Heart left ventricle (tissue), 16 donors: ENCODE data around the gene HIBADH. TPM values are rescaled to one million over a fixed set of nuclear protein-coding genes. Genes with fewer than 3 reads are reported as not detected.

Experiments used
- ATAC-seq, 4 donors: fragments of 200-7000 bp; cut with Tn5 transposase; one replicate each; pipeline ENCODE4 v1.9.1; 2020 to 2022; ENCODE audit warnings: moderate library complexity in 4 of 4, mild to moderate bottlenecking in 3 of 4, moderate number of reproducible peaks in 1 of 4
- DNase-seq, 5 donors: peaks; one replicate each; pipeline ENCODE4 v3.0.0-alpha.2; 2020
- H3K27ac ChIP-seq, 12 donors: fragments of 200-600 bp; sonication (generic) in 4 of 12; one replicate each; pipeline versions ENCODE4 v1.5.0 to v1.8.0; 2016 to 2022; ENCODE audit warnings: mild to moderate bottlenecking in 2 of 12
- H3K27me3 ChIP-seq, 9 donors: fragments of 200-600 bp; sonication (generic) in 2 of 9; one replicate each; pipeline versions ENCODE4 v1.5.1 to v1.8.0; 2016 to 2022; ENCODE audit warnings: mild to moderate bottlenecking in 3 of 9
- H3K36me3 ChIP-seq, 9 donors: fragments of 200-600 bp; sonication (generic) in 2 of 9; one replicate each; pipeline versions ENCODE4 v1.5.0 to v1.8.0; 2018 to 2022; ENCODE audit warnings: mild to moderate bottlenecking in 2 of 9
- H3K4me1 ChIP-seq, 12 donors: fragments of 200-600 bp; sonication (generic) in 4 of 12; one replicate each; pipeline versions ENCODE4 v1.5.0 to v1.8.0; 2016 to 2022; ENCODE audit warnings: mild to moderate bottlenecking in 3 of 12
- H3K4me3 ChIP-seq, 12 donors: fragments of 200-600 bp; sonication (generic) in 4 of 12; one replicate each; pipeline versions ENCODE4 v1.5.0 to v1.8.0; 2017 to 2022; ENCODE audit warnings: mild to moderate bottlenecking in 9 of 12, moderate library complexity in 4 of 12
- H3K9me3 ChIP-seq, 12 donors: fragments of 200-600 bp; sonication (generic) in 4 of 12; one replicate each; pipeline versions ENCODE4 v1.5.0 to v1.8.0; 2016 to 2022; ENCODE audit warnings: mild to moderate bottlenecking in 1 of 12
- POLR2A ChIP-seq, 2 donors: fragments of 450-650 bp; IDR thresholded peaks; one replicate each; pipeline ENCODE4 v1.6.1; 2017; ENCODE audit warnings: antibody characterized with exemption in 2 of 2, mild to moderate bottlenecking in 2 of 2, moderate library complexity in 2 of 2
- WGBS, 4 donors: extraction: QIAGEN DNeasy Blood & Tissue Kit in 2 of 4; methylation state at CpG; one replicate each; pipeline versions ENCODE4 v1.1.5 to v1.1.7; 2013 to 2018; 5-methylcytosine and 5-hydroxymethylcytosine counted together
- intact Hi-C, 10 donors: fragments of 100-400 bp; cut with DNase I; formaldehyde crosslinking; loops; one replicate each; pipeline versions ENCODE4 v1.11.1 to v1.14.2; 2022
- polyA plus RNA-seq, 2 donors: library from polyadenylated mRNA; stranded (reverse); fragments of 200-250 nt; gene quantifications; one replicate each; pipeline ENCODE4 v1.2.3, GENCODE V29; 2013
- total RNA-seq, 9 donors: library from RNA; depleted of rRNA in 2 of 9; stranded (reverse); fragments of >200 nt in 2 of 9; fragmentation: NEBNext Ultra II Directional in 3 of 9; extraction: Animal tissue kit (Norgen Biotek cat#: 25700) in 3 of 9; gene quantifications; one replicate each; pipeline versions ENCODE4 v1.1.0 to v1.2.4, GENCODE V29; 2016 to 2023
- TF ChIP-seq, protein P1 (sequence below), 12 donors: fragments of 200-600 bp; sonication (generic) in 4 of 12; IDR thresholded peaks; one replicate each; pipeline versions ENCODE4 v1.5.0 to v1.8.0; 2018 to 2022; ENCODE audit warnings: antibody characterized with exemption in 12 of 12, mild to moderate bottlenecking in 5 of 12
- donor health status: ischemic (EF 13 %, LVEDD 7.1; RV severe dilation, severe dysfunction).
- donor health status: healthy with polysubstance abuse.
- donor health status: DM: no; HTN: yes; CAD: no.
- donor health status: DM: no; HTN: no; CAD: no.
- donor health status: ischemic (EF 25% LVEDD 6.9; RV normal size, moderate dysfunction).
- donor health status: ischemic (EF 25% LVEDD 5.7; RV mildly dilated, moderate dysfunction).
- donor health status: healthy.
- donor health status: DM: yes; HTN: yes; CAD: no.
- donor health status: ischemic (EF 35%, LVEDD 5.7; RV mildly dilated, moderate dysfunction).
- donor health status: nonischemic (EF 11% LVEDD 7.7; RV severe dilation, severe dysfunction).
- donor health status: DM: yes; HTN: yes; CAD: no.
- donor health status: PGD.
- donor health status: ischemic (EF 29% LVEDD 5.4; RV normal size, mild dysfunction).
- donor health status: nonischemic (EF 23%, LVEDD 6.1; RV moderate dilation, normal function).

HIBADH gene
- total and polyA plus RNA-seq, 11 donors = 34.4 to 107 (median 69.3) TPM

DNA sequence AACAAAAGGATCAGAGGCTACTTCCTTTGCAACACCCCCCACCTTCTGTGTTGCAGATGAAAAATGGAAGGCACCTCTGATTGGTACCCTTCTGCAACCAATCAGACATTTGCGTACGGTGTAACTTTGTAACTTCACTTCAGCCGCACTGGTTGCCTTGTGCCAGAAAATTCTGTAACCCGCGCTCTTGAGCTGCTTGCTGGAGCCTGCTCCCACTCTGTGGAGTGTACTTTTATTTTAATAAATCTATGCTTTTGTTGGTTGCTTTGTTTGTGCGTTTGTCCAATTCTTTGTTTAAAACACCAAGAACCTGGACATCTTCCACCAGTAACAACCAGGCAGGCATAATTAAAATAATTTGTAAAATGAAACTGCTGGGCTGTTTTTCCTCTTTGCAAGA, 45.8 kb upstream of the HIBADH start:
- H3K27ac ChIP-seq = no peak overlapping the region
- TF ChIP-seq, protein P1, sequence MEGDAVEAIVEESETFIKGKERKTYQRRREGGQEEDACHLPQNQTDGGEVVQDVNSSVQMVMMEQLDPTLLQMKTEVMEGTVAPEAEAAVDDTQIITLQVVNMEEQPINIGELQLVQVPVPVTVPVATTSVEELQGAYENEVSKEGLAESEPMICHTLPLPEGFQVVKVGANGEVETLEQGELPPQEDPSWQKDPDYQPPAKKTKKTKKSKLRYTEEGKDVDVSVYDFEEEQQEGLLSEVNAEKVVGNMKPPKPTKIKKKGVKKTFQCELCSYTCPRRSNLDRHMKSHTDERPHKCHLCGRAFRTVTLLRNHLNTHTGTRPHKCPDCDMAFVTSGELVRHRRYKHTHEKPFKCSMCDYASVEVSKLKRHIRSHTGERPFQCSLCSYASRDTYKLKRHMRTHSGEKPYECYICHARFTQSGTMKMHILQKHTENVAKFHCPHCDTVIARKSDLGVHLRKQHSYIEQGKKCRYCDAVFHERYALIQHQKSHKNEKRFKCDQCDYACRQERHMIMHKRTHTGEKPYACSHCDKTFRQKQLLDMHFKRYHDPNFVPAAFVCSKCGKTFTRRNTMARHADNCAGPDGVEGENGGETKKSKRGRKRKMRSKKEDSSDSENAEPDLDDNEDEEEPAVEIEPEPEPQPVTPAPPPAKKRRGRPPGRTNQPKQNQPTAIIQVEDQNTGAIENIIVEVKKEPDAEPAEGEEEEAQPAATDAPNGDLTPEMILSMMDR (IDR thresholded peaks at IDR 0.05) = no peak
- no peak for TF ChIP-seq POLR2A (IDR thresholded peaks at IDR 0.05)
- H3K4me1 ChIP-seq = peaks cover 0 to 10% (median 0%) of the 10 kb centered on the region in 12 donors
- no peaks in the 10 kb centered on the region for H3K9me3 ChIP-seq
- intact Hi-C loops = no loop called here
- ATAC-seq = no peak
- WGBS, 4 donors = 94 to 98% (median 97%) methylated on average over 6 of the region's 6 CpGs
- H3K36me3 ChIP-seq = no peaks in the 10 kb centered on the region
- DNase-seq = no peak
- no peak overlapping the region for H3K4me3 ChIP-seq
- H3K27me3 ChIP-seq = no peaks in the 10 kb centered on the region

DNA sequence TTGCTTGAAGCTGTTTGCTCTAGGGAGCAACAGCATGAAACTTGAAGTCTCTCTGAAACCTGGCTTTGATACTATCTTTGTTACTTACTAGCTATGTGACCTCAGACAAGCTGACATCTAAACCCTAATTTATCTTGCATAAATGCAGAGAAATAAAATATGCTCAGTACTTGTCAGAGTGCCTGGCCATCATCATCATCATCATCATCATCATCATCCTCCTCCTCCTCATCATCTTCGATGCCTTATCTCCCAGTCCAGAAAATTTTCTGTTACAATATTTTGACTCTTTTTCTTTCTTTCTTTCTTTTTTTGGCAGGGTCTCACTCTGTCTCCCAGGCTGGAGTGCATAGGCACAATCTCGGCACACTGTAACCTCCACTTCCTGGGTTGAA, 42.5 kb upstream of the HIBADH start:
- peak in 1 of 4 donors; percentile 18 for ATAC-seq
- peak overlapping the region in 4 of 12 donors; percentile 7 to 41 (median 32) for H3K27ac ChIP-seq

DNA sequence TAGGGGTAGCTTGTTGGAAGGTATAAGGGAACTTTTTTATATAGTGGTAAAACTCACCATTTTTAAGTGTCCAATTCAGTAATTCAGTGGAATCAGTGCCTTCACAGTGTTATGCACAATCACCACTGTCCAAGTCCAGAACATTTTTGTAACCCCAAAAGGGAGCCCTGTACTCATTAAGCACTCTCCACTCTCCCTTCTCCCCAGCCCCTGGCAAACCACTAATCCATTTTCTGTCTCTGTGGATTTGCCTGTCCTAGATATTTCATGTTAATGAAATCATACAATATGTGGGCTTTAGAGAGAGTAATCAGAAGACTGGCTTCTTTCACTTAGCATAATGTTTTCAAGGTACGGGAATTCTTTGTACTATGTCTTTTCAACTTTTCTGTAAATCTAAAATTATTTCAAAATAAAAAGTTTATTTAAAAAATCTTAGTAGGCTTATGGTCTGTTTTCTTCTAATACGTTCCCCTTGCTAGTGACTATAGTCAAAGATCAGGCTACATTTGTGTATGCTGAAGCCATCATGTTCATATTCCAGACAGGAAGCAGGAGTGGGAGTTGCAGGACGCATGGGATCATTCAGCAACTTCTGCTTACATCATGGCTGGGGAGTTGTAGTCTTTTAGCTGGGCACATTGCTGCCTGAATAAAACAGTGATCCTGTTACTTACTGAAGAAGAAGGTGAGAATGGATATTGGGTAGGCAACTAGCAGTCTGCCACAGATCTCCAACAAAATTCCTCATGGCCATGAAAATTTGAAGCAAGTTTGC, 41.9 kb upstream of the HIBADH start:
- ATAC-seq (peak in 2 of 4 donors; percentile 62 to 93), DNase-seq (peak in 1 of 5 donors; percentile 10)
- WGBS, 4 donors = 60 to 62% (median 61%) methylated on average over 3 of the region's 3 CpGs
- intact Hi-C loops = no loop called here
- H3K4me3 ChIP-seq = no peak overlapping the region
- no peaks in the 10 kb centered on the region for H3K36me3 ChIP-seq
- no peaks in the 10 kb centered on the region for H3K27me3 ChIP-seq
- peaks cover 0 to 6% (median 0%) of the 10 kb centered on the region in 12 donors for H3K4me1 ChIP-seq
- peak overlapping the region in 5 of 12 donors; percentile 7 to 41 (median 38) for H3K27ac ChIP-seq
- TF ChIP-seq, protein P1 (IDR thresholded peaks at IDR 0.05) = no peak
- no peak for TF ChIP-seq POLR2A (IDR thresholded peaks at IDR 0.05)
- no peaks in the 10 kb centered on the region for H3K9me3 ChIP-seq

More for the DNA sequence above, 42.5 kb upstream of the HIBADH start:
- intact Hi-C loops = no loop called here
- TF ChIP-seq, protein P1 (IDR thresholded peaks at IDR 0.05) = no peak
- no peak for TF ChIP-seq POLR2A (IDR thresholded peaks at IDR 0.05)
- Histone ChIP-seq H3K9me3 (no peaks in the 10 kb centered on the region), H3K4me3 (no peak overlapping the region), H3K36me3 (no peaks in the 10 kb centered on the region), H3K4me1 (peaks cover 0 to 10% (median 0%) of the 10 kb centered on the region in 12 donors), H3K27me3 (no peaks in the 10 kb centered on the region)
- 69 to 88% (median 77%) methylated on average over 2 of the region's 2 CpGs for WGBS, 4 donors
- no peak for DNase-seq

DNA sequence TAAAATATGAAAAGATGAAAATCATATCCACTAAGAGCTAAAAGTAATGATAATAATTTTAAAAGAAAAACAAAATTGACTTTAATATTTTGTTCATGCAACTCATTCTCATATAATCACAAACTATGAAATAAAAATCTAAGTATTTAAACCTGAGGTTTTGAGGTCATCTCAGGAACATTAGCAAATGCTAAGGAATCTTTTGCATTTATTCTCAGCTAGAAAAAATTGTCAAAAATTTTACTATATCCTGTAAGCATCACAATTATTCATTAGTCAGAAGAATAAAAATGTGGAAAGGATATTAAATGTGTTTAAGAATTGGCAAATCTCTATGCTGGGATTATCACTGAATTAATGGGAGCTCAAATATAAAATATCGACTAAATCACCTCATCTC, 40.5 kb upstream of the HIBADH start:
- DNase-seq (no peak), ATAC-seq (no peak)
- WGBS, 4 donors = 92 to 100% (median 96%) methylated on average over 1 of the region's 1 CpG
- intact Hi-C loops = no loop called here
- Histone ChIP-seq H3K9me3 (no peaks in the 10 kb centered on the region), H3K4me1 (peaks cover 0 to 7% (median 0%) of the 10 kb centered on the region in 12 donors), H3K27ac (no peak overlapping the region), H3K36me3 (no peaks in the 10 kb centered on the region), H3K4me3 (no peak overlapping the region), H3K27me3 (no peaks in the 10 kb centered on the region)
- TF ChIP-seq POLR2A (IDR thresholded peaks at IDR 0.05) = no peak
- TF ChIP-seq, protein P1 (IDR thresholded peaks at IDR 0.05) = no peak
